ENCODE results near the gene KCNAB2. TPM values are rescaled to one million over a fixed set of nuclear protein-coding genes. Genes with fewer than 3 reads are reported as not detected.

Gene KCNAB2
- total RNA-seq, 2 experiments from 2014 or later: 290 to 299 TPM

DNA sequence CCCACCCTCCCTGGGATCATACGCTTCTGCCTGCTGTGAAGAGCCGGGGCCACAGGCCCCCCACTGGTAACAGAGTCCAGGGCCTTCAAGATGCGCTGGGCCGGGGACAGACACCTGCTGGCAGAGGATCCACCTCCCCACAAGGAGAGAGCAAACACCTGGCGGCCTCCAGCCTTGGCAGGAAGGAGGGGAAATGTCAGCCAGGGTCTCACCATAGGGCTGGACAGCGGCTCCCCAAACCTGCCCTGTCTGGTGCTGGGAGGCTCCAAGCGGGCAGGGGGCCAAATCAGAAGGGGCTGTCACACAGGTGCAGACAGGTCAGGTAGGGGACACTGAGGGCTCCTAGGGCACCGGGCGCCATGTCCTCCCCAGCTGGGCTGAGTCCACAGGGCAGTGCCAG lies 58.9 kb downstream of the KCNAB2 start:
- TF ChIP-seq, protein P1, sequence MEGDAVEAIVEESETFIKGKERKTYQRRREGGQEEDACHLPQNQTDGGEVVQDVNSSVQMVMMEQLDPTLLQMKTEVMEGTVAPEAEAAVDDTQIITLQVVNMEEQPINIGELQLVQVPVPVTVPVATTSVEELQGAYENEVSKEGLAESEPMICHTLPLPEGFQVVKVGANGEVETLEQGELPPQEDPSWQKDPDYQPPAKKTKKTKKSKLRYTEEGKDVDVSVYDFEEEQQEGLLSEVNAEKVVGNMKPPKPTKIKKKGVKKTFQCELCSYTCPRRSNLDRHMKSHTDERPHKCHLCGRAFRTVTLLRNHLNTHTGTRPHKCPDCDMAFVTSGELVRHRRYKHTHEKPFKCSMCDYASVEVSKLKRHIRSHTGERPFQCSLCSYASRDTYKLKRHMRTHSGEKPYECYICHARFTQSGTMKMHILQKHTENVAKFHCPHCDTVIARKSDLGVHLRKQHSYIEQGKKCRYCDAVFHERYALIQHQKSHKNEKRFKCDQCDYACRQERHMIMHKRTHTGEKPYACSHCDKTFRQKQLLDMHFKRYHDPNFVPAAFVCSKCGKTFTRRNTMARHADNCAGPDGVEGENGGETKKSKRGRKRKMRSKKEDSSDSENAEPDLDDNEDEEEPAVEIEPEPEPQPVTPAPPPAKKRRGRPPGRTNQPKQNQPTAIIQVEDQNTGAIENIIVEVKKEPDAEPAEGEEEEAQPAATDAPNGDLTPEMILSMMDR (IDR thresholded peaks at IDR 0.05): no peak
- DNase-seq (no peak), ATAC-seq (no peak)
- intact Hi-C loops (cut with micrococcal nuclease): no loop called here
- H3K27me3 Mint-ChIP-seq: peaks cover 15% of the 10 kb centered on the region
- no peaks in the 10 kb centered on the region for H3K36me3 Mint-ChIP-seq (ENCODE audit: low read depth)
- no peak overlapping the region for H3K27ac Mint-ChIP-seq
- POLR2A ChIA-PET: no interaction called here
- H3K4me1 Mint-ChIP-seq (ENCODE audit: low read depth): no peaks in the 10 kb centered on the region
- CTCF ChIA-PET: no interaction called here
- no peak overlapping the region for H3K4me3 Mint-ChIP-seq
- H3K9me3 Mint-ChIP-seq: no peaks in the 10 kb centered on the region

DNA sequence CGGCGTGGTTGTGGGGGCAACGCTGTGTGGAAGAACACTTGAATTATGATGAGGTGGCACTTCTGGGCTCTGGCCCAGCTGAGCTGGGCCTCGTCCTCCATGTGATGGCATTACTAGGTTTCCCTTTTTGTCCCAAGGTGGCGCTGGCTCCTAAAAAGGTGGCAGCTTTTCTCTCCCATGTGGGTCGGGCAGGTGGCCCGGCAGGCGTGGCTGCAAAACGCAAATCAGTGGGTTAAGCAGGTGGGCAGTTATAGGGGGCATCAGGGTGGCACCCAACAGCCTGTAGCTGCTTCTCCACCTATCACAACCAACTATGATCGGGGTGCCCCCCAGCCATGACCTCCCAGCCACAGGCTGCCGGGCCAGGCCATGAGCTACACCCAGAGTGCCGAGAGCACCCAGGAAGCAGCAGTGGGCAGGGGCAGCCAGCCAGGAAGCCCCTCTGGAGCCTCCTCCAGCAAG lies 59.6 kb downstream of the KCNAB2 start:
- ATAC-seq: no peak
- TF ChIP-seq, protein P1 (IDR thresholded peaks at IDR 0.05): no peak
- peak; percentile 5 for DNase-seq
- ChIA-PET POLR2A (interaction anchor here (0.9 kb wide), 1 partner anchor 80 kb away, joined by 3 read pairs; no protein-coding TSS in a partner anchor), CTCF (no interaction called here)
- no peak overlapping the region for H3K4me3 Mint-ChIP-seq
- H3K27ac Mint-ChIP-seq: no peak overlapping the region
- no peaks in the 10 kb centered on the region for H3K9me3 Mint-ChIP-seq
- intact Hi-C loops (cut with micrococcal nuclease): no loop called here
- H3K36me3 Mint-ChIP-seq (ENCODE audit: low read depth): no peaks in the 10 kb centered on the region
- H3K4me1 Mint-ChIP-seq (ENCODE audit: low read depth): no peaks in the 10 kb centered on the region
- H3K27me3 Mint-ChIP-seq: peaks cover 16% of the 10 kb centered on the region

DNA sequence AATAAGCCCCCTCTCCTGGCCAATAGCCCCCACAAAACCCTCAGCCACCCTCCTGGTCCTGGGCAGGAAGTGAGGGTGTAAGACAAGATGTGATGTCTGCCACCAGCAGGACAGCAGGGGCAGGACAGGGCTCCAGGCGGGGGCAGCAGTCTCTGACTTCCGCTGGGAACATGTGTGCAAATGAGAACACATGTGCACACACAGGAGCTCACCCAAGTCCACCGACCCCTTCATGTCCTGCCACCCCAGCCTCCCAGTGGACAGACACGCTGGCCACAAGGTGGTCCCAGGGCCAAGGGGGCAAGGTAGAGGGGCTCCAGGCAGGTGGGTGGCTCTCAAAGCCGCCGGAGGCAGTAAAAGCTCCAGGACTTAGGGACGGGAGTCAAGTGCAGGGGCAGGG lies 60.1 kb downstream of the KCNAB2 start:
- ChIA-PET POLR2A (interaction anchor here (0.9 kb wide), 1 partner anchor 79 kb away, joined by 3 read pairs; no protein-coding TSS in a partner anchor), CTCF (no interaction called here)
- peak; percentile 2 for DNase-seq
- Mint-ChIP-seq H3K4me1 (ENCODE audit: low read depth) (no peaks in the 10 kb centered on the region), H3K36me3 (ENCODE audit: low read depth) (no peaks in the 10 kb centered on the region), H3K27ac (no peak overlapping the region), H3K27me3 (peaks cover 16% of the 10 kb centered on the region), H3K4me3 (no peak overlapping the region), H3K9me3 (no peaks in the 10 kb centered on the region)
- ATAC-seq: no peak
- intact Hi-C loops (cut with micrococcal nuclease): no loop called here
- TF ChIP-seq, protein P1 (IDR thresholded peaks at IDR 0.05): no peak

DNA sequence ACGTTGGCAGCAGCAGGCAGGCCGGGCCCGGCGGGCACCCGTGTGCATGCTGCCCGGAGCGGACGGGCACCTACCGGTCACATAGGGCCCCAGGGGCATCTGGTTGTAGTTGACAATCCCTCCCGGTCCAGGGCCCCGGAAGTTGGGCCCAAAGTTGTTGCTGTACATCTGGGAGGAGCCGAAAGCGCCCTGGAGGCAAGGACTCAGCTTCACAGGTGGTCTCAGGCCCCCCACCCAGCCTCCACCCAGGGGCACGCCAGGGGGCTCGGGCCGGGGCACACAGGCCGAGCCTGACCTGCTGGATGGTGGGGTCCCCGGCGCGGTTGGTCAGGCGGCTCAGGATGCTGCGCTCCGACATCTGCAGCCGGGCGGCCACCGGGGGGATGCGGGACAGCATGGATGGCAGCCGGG lies 60.6 kb downstream of the KCNAB2 start:
- intact Hi-C loops (cut with micrococcal nuclease): no loop called here
- Mint-ChIP-seq H3K36me3 (ENCODE audit: low read depth) (no peaks in the 10 kb centered on the region), H3K27me3 (peaks cover 16% of the 10 kb centered on the region), H3K4me3 (no peak overlapping the region), H3K4me1 (ENCODE audit: low read depth) (no peaks in the 10 kb centered on the region), H3K27ac (no peak overlapping the region), H3K9me3 (no peaks in the 10 kb centered on the region)
- ChIA-PET CTCF (no interaction called here), POLR2A (no interaction called here)
- TF ChIP-seq, protein P1 (IDR thresholded peaks at IDR 0.05): no peak
- ATAC-seq (no peak), DNase-seq (peak; percentile 1)

DNA sequence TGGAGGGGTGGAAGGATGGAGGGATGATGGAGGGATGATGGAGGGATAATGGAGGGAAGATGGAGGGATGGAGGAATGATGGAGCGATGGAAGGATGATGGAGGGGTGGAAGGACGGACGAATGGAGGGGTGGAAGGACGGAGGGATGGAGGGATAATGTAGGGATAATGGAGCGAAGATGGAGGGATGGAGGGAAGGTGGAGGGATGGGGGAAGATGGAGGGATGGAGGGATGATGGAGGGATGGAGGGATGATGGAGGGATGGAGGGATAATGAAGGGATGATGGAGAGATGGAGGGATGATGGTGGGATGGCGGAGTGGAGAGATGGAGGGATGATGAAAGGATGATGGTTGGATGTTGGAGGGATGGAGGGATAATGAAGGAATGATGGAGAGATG lies 61.3 kb downstream of the KCNAB2 start:
- ATAC-seq (no peak), DNase-seq (peak; percentile 0)
- H3K9me3 Mint-ChIP-seq: no peaks in the 10 kb centered on the region
- no peak overlapping the region for H3K4me3 Mint-ChIP-seq
- no peaks in the 10 kb centered on the region for H3K4me1 Mint-ChIP-seq (ENCODE audit: low read depth)
- peaks cover 16% of the 10 kb centered on the region for H3K27me3 Mint-ChIP-seq
- TF ChIP-seq, protein P1 (IDR thresholded peaks at IDR 0.05): no peak
- ChIA-PET POLR2A (no interaction called here), CTCF (no interaction called here)
- intact Hi-C loops (cut with micrococcal nuclease): no loop called here
- no peak overlapping the region for H3K27ac Mint-ChIP-seq
- no peaks in the 10 kb centered on the region for H3K36me3 Mint-ChIP-seq (ENCODE audit: low read depth)

Data from activated CD8-positive, alpha-beta T cell treated with anti-CD3 and anti-CD28 coated beads for 36 hours (primary cell).